GM12878 (cell line): ENCODE data around the gene COA3. TPM values are rescaled to one million over a fixed set of nuclear protein-coding genes. Genes with fewer than 3 reads are reported as not detected.

Experiments used
- ATAC-seq: fragments of 200-7000 bp; cut with Tn5 transposase; 3 replicates; pipeline ENCODE4 v1.9.1; 2020; ENCODE audit warnings: mild to moderate bottlenecking, moderate library complexity
- BruUV-seq: library from RNA; stranded (reverse); fragments of 400-500 nt; replicated peaks from 2 replicates; lab custom pipeline; 2021; lab: Mats Ljungman, UMichigan
- CTCF ChIA-PET: fragments of 300-600 bp; sonication (Branson Sonifier 250); formaldehyde crosslinking; extraction: SDS; loops from one replicate; lab custom pipeline; 2021; ENCODE audit warnings: inconsistent platforms; lab: Yijun Ruan, JAX
- POLR2A ChIA-PET: fragments of 350-600 bp; formaldehyde crosslinking; extraction: SDS; loops from one replicate; lab custom pipeline; 2021; ENCODE audit warnings: inconsistent platforms; lab: Charles Lee
- RAD21 ChIA-PET: fragments of 300-600 bp; sonication (Branson Sonifier 250); formaldehyde crosslinking; loops from one replicate; lab custom pipeline; 2023; ENCODE audit warnings: antibody characterized with exemption; ENCODE audit not compliant: unreplicated experiment; lab: Charles Lee
- SMC1A ChIA-PET: fragments of 300-600 bp; sonication (Branson Sonifier 250); formaldehyde crosslinking; loops from one replicate; lab custom pipeline; 2023; ENCODE audit not compliant: unreplicated experiment, uncharacterized antibody; lab: Charles Lee
- DNase-seq: peaks from one replicate; pipeline ENCODE4 v3.0.0-alpha.2; 2011; ENCODE audit warnings: low read depth, low spot score
- FAIRE-seq: peaks from 3 replicates; lab custom pipeline; 2011; peaks lifted over from hg19 to GRCh38; lab: Jason Lieb, UNC
- H2AFZ ChIP-seq: 2 replicates; pipeline ENCODE4 v1.6.0; 2011; ENCODE audit warnings: low read depth, low read length, control low read depth; ENCODE audit not compliant: control insufficient read depth
- H3K27ac ChIP-seq: 2 replicates; pipeline ENCODE4 v1.5.1; 2011; ENCODE audit warnings: control low read depth; ENCODE audit not compliant: control insufficient read depth, insufficient read depth
- H3K27me3 ChIP-seq, 2 experiments: replicated peaks in 1 of 2; 2 replicates each; pipeline versions ENCODE4 v1.6.0 to v1.6.1; 2011; ENCODE audit warnings: low read length in 1 of 2; ENCODE audit not compliant: control insufficient read depth in 2 of 2, insufficient read depth in 2 of 2
- H3K36me3 ChIP-seq, 2 experiments: 2 replicates each; pipeline ENCODE4 v1.5.1; 2011; ENCODE audit warnings: low read length in 1 of 2; ENCODE audit not compliant: control insufficient read depth in 2 of 2, insufficient read depth in 2 of 2
- H3K4me1 ChIP-seq: 2 replicates; pipeline ENCODE4 v1.6.1; 2011; ENCODE audit warnings: mild to moderate bottlenecking, low read length, moderate library complexity, mixed read lengths; ENCODE audit not compliant: control insufficient read depth, insufficient read depth
- H3K4me2 ChIP-seq: 2 replicates; pipeline ENCODE4 v1.6.0; 2011; ENCODE audit warnings: control low read depth; ENCODE audit not compliant: control insufficient read depth, insufficient read depth
- H3K4me3 ChIP-seq: fragments of 200-600 bp; sonication (generic); 2 replicates; pipeline ENCODE4 v1.5.1; 2016
- H3K79me2 ChIP-seq: 2 replicates; pipeline ENCODE4 v1.6.0; 2011; ENCODE audit warnings: low read length; ENCODE audit not compliant: control insufficient read depth, insufficient read depth
- H3K9ac ChIP-seq: 2 replicates; pipeline ENCODE4 v1.8.0; 2011; ENCODE audit warnings: low read length, control low read depth, mixed read lengths; ENCODE audit not compliant: control insufficient read depth, insufficient read depth
- H3K9me3 ChIP-seq: replicated peaks from 3 replicates; pipeline ENCODE4 v1.5.1; 2011; ENCODE audit warnings: mild to moderate bottlenecking, low read length; ENCODE audit not compliant: control insufficient read depth, insufficient read depth
- H4K20me1 ChIP-seq: 2 replicates; pipeline ENCODE4 v1.6.0; 2011; ENCODE audit not compliant: control insufficient read depth, insufficient read depth
- CBX5 ChIP-seq: sonication (generic); IDR thresholded peaks from 2 replicates; pipeline ENCODE4 v1.6.1; 2016; ENCODE audit warnings: low read depth, moderate library complexity, mild to moderate bottlenecking, inconsistent platforms
- IKZF1 ChIP-seq: fragments of 450-650 bp; conservative IDR thresholded peaks from 2 replicates; pipeline ENCODE4 v1.6.1; 2017; ENCODE audit warnings: antibody characterized with exemption, mild to moderate bottlenecking
- SMAD5 ChIP-seq: IDR thresholded peaks from 2 replicates; pipeline ENCODE4 v1.6.1; 2016; ENCODE audit warnings: antibody characterized with exemption, low read depth
- TBL1XR1 ChIP-seq: IDR thresholded peaks from 2 replicates; pipeline ENCODE4 v1.6.1; 2012; ENCODE audit warnings: low read depth, low read length, improper control_type of control experiment
- ZNF217 ChIP-seq: fragments of 450-650 bp; IDR thresholded peaks from 2 replicates; pipeline ENCODE4 v1.6.1; 2017; ENCODE audit warnings: antibody characterized with exemption, mild to moderate bottlenecking
- ZNF622 ChIP-seq: fragments of 450-650 bp; IDR thresholded peaks from 2 replicates; pipeline ENCODE4 v1.6.1; 2017; ENCODE audit warnings: mild to moderate bottlenecking, inconsistent platforms
- ZSCAN29 ChIP-seq: fragments of 450-650 bp; IDR thresholded peaks from 2 replicates; pipeline ENCODE4 v1.6.1; 2017; ENCODE audit warnings: mild to moderate bottlenecking, moderate library complexity
- WGBS: methylation state at CpG from one replicate; pipeline ENCODE4 v1.1.6; 2016; ENCODE audit warnings: low lambda C conversion rate; ENCODE audit not compliant: insufficient replicate concordance, insufficient coverage; ENCODE audit errors: missing lambda C conversion rate; 5-methylcytosine and 5-hydroxymethylcytosine counted together
- in situ Hi-C: fragments of 300-500 bp; cut with MboI; formaldehyde crosslinking; loops from 9 replicates; pipeline ENCODE4 v1.14.3; 2018; ENCODE audit warnings: mixed read lengths
- intact Hi-C: fragments of 100-400 bp; cut with micrococcal nuclease; formaldehyde crosslinking; loops from one replicate; pipeline ENCODE4 v1.14.2; 2022; ENCODE audit not compliant: unreplicated experiment
- polyA plus RNA-seq, 11 experiments: library from polyadenylated mRNA; depleted of rRNA in 4 of 11; unstranded in 6 of 11; stranded (reverse) in 5 of 11; fragments of >200 nt; fragmentation: Nextera tagmentation in 4 of 11; fragmentation: Illumina TruSeq in 1 of 11; extraction: Ambion mirVana in 4 of 11; extraction: Trizol in 1 of 11; gene quantifications; 1 replicate in 1 of 11; 2 replicates in 10 of 11; pipeline versions ENCODE4 v1.2.1 to v1.2.3, GENCODE V29; 2011 to 2016; ENCODE audit warnings: inconsistent platforms in 2 of 11, missing spikeins in 2 of 11, low read depth in 1 of 11
- total RNA-seq, 4 experiments: library from RNA; depleted of rRNA in 3 of 4; stranded (reverse); fragments of >200 nt in 3 of 4; fragmentation: Illumina TruSeq in 1 of 4; extraction: Trizol in 1 of 4; gene quantifications; 2 replicates each; pipeline versions ENCODE4 v1.2.1 to v1.2.3, GENCODE V29; 2013 to 2021
- TF ChIP-seq, protein P1 (sequence below): fragments of 450-650 bp; IDR thresholded peaks from 2 replicates; pipeline ENCODE4 v1.6.1; 2017; ENCODE audit warnings: mild to moderate bottlenecking, moderate library complexity
- TF ChIP-seq, protein P2 (sequence below): IDR thresholded peaks from 2 replicates; pipeline ENCODE4 v1.6.1; 2012; ENCODE audit warnings: mild to moderate bottlenecking, low read depth, low read length

Gene COA3
- total and polyA plus RNA-seq, 10 of the 15 experiments (the other 5 are each of a cell fraction or from before 2014, with no cell fraction given) = 45.2 to 161 (median 64.6) TPM

DNA sequence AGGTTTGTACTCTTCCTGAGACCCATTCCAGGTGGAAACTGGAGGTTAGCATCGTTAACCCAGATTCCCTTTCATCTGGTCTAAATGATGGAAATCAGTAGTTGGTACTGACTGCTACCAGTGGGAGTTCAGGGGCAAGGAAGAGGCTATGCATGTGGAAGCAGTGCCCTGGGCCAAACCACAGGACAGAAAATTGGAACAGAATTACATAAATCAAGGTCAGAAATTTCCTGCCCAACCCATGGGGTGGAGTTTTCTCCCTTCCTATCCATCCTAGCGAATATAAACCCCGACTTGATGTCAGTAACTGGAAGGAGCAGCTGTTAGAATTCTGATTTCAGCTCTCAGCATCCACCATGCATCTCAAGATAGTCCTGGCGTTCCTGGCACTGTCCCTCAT is 45.8 kb upstream of the COA3 start, which contains the start of gene AOC2:
TSS of gene AOC2 (plus strand) at position 310 of the 400 bp plus-strand sequence. CDS start at position 357, 47 bp downstream.
- Histone ChIP-seq H3K9me3 (no peaks in the 10 kb centered on the region), H3K4me1 (no peaks in the 10 kb centered on the region; the same call in 1 of the 2 replicates), H2AFZ (no peak within 1 kb of the TSS), H3K79me2 (no peaks in the 10 kb centered on the region), H3K9ac (no peak within 1 kb of the TSS), H3K4me2 (no peak within 1 kb of the TSS), H3K36me3 (peaks cover 14 to 32% of the 10 kb centered on the region in 2 experiments), H3K27me3 (no peaks in the 10 kb centered on the region), H4K20me1 (no peaks in the 10 kb centered on the region), H3K27ac (no peak within 1 kb of the TSS), H3K4me3 (no peak within 1 kb of the TSS)
- intact Hi-C loops = loop anchor here (10.0 kb wide), 1 partner anchor 151 kb away; the partner anchor contains the start of gene RPL27
- FAIRE-seq = no peak
- in situ Hi-C loops = no loop called here
- DNase-seq = no peak
- SMC1A ChIA-PET = interaction anchor here (1.3 to 1.7 kb wide), 2 partner anchors 9 to 85 kb away, joined by 3 to 7 read pairs; no protein-coding TSS in a partner anchor
- POLR2A ChIA-PET = no interaction called here
- RAD21 ChIA-PET = interaction anchor here (1.5 kb wide), 2 partner anchors 85 to 153 kb away, joined by 4 to 5 read pairs; partner anchors contain the start of gene RPL27
- no peak for ATAC-seq
- 88% methylated on average over 4 of the region's 4 CpGs for WGBS
- TF ChIP-seq ZNF622 (no peak), IKZF1 (no peak), ZNF217 (no peak), ZSCAN29 (no peak), SMAD5 (no peak), TBL1XR1 (no peak), CBX5 (no peak)
- TF ChIP-seq, protein P1, sequence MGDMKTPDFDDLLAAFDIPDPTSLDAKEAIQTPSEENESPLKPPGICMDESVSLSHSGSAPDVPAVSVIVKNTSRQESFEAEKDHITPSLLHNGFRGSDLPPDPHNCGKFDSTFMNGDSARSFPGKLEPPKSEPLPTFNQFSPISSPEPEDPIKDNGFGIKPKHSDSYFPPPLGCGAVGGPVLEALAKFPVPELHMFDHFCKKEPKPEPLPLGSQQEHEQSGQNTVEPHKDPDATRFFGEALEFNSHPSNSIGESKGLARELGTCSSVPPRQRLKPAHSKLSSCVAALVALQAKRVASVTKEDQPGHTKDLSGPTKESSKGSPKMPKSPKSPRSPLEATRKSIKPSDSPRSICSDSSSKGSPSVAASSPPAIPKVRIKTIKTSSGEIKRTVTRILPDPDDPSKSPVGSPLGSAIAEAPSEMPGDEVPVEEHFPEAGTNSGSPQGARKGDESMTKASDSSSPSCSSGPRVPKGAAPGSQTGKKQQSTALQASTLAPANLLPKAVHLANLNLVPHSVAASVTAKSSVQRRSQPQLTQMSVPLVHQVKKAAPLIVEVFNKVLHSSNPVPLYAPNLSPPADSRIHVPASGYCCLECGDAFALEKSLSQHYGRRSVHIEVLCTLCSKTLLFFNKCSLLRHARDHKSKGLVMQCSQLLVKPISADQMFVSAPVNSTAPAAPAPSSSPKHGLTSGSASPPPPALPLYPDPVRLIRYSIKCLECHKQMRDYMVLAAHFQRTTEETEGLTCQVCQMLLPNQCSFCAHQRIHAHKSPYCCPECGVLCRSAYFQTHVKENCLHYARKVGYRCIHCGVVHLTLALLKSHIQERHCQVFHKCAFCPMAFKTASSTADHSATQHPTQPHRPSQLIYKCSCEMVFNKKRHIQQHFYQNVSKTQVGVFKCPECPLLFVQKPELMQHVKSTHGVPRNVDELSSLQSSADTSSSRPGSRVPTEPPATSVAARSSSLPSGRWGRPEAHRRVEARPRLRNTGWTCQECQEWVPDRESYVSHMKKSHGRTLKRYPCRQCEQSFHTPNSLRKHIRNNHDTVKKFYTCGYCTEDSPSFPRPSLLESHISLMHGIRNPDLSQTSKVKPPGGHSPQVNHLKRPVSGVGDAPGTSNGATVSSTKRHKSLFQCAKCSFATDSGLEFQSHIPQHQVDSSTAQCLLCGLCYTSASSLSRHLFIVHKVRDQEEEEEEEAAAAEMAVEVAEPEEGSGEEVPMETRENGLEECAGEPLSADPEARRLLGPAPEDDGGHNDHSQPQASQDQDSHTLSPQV = no peak
- TF ChIP-seq, protein P2, sequence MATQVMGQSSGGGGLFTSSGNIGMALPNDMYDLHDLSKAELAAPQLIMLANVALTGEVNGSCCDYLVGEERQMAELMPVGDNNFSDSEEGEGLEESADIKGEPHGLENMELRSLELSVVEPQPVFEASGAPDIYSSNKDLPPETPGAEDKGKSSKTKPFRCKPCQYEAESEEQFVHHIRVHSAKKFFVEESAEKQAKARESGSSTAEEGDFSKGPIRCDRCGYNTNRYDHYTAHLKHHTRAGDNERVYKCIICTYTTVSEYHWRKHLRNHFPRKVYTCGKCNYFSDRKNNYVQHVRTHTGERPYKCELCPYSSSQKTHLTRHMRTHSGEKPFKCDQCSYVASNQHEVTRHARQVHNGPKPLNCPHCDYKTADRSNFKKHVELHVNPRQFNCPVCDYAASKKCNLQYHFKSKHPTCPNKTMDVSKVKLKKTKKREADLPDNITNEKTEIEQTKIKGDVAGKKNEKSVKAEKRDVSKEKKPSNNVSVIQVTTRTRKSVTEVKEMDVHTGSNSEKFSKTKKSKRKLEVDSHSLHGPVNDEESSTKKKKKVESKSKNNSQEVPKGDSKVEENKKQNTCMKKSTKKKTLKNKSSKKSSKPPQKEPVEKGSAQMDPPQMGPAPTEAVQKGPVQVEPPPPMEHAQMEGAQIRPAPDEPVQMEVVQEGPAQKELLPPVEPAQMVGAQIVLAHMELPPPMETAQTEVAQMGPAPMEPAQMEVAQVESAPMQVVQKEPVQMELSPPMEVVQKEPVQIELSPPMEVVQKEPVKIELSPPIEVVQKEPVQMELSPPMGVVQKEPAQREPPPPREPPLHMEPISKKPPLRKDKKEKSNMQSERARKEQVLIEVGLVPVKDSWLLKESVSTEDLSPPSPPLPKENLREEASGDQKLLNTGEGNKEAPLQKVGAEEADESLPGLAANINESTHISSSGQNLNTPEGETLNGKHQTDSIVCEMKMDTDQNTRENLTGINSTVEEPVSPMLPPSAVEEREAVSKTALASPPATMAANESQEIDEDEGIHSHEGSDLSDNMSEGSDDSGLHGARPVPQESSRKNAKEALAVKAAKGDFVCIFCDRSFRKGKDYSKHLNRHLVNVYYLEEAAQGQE = no peak
- CTCF ChIA-PET = interaction anchor here (1.3 to 4.7 kb wide), 2 partner anchors 24 to 154 kb away, joined by 3 to 38 read pairs; partner anchors contain the start of gene RPL27
- BruUV-seq = no TSS peak
